ENCODE results near the gene CHADL.

The CHADL gene

GRCh38 chr22:41193829-41194228 lies 46.9 kb downstream of the CHADL start:
- no peak for TF ChIP-seq CTCF (IDR thresholded peaks at IDR 0.05; ENCODE audit: low read depth, low read length, poor library complexity, severe bottlenecking)
- no peak for TF ChIP-seq EZH2phosphoT487 (IDR thresholded peaks at IDR 0.05; ENCODE audit: borderline replicate concordance, low read length)
- Histone ChIP-seq H3K27ac (ENCODE audit: low read depth, low read length) (no peak overlapping the region), H4K20me1 (ENCODE audit: control insufficient read depth, insufficient read depth, low read depth, low read length) (no peaks in the 10 kb centered on the region), H3K9me3 (ENCODE audit: control insufficient read depth, insufficient read depth, low read length) (no peaks in the 10 kb centered on the region), H3K27me3 (ENCODE audit: control insufficient read depth, low read length) (peaks cover 8% of the 10 kb centered on the region), H3F3A (ENCODE audit: control insufficient read depth, insufficient read depth) (peaks cover 3% of the 10 kb centered on the region; the same call in 1 of the 2 replicates), H3K4me3 (ENCODE audit: low read length) (no peak overlapping the region), H3K4me1 (ENCODE audit: control insufficient read depth, low read length) (peaks cover 16% of the 10 kb centered on the region), H3K79me2 (ENCODE audit: control insufficient read depth, low read length) (no peaks in the 10 kb centered on the region), H3K4me2 (ENCODE audit: low read length) (no peak overlapping the region), H3K9me2 (replicated peaks; ENCODE audit: control insufficient read depth, low read length) (no peaks in the 10 kb centered on the region), H3K36me3 (ENCODE audit: control insufficient read depth, low read length) (no peaks in the 10 kb centered on the region)

- Histone ChIP-seq H3K4me2 (ENCODE audit: low read length) (no peak overlapping the region), H3K36me3 (ENCODE audit: control insufficient read depth, low read length) (no peaks in the 10 kb centered on the region), H3K27me3 (ENCODE audit: control insufficient read depth, low read length) (no peaks in the 10 kb centered on the region), H3K9me2 (replicated peaks; ENCODE audit: control insufficient read depth, low read length) (no peaks in the 10 kb centered on the region), H3F3A (ENCODE audit: control insufficient read depth, insufficient read depth) (no peaks in the 10 kb centered on the region), H3K4me1 (ENCODE audit: control insufficient read depth, low read length) (no peaks in the 10 kb centered on the region), H3K9me3 (ENCODE audit: control insufficient read depth, insufficient read depth, low read length) (no peaks in the 10 kb centered on the region), H4K20me1 (ENCODE audit: control insufficient read depth, insufficient read depth, low read depth, low read length) (no peaks in the 10 kb centered on the region), H3K27ac (ENCODE audit: low read depth, low read length) (no peak overlapping the region), H3K4me3 (ENCODE audit: low read length) (no peak overlapping the region), H3K79me2 (ENCODE audit: control insufficient read depth, low read length) (no peaks in the 10 kb centered on the region)
- TF ChIP-seq EZH2phosphoT487 (IDR thresholded peaks at IDR 0.05; ENCODE audit: borderline replicate concordance, low read length) (no peak), CTCF (IDR thresholded peaks at IDR 0.05; ENCODE audit: low read depth, low read length, poor library complexity, severe bottlenecking) (no peak)
Observed at GRCh38 chr22:41191467-41191866, 49.3 kb downstream of the CHADL start.

- Histone ChIP-seq H3F3A (ENCODE audit: control insufficient read depth, insufficient read depth) (no peaks in the 10 kb centered on the region), H3K4me2 (ENCODE audit: low read length) (no peak overlapping the region), H3K4me3 (ENCODE audit: low read length) (no peak overlapping the region), H4K20me1 (ENCODE audit: control insufficient read depth, insufficient read depth, low read depth, low read length) (no peaks in the 10 kb centered on the region), H3K27me3 (ENCODE audit: control insufficient read depth, low read length) (no peaks in the 10 kb centered on the region), H3K4me1 (ENCODE audit: control insufficient read depth, low read length) (no peaks in the 10 kb centered on the region), H3K27ac (ENCODE audit: low read depth, low read length) (no peak overlapping the region), H3K9me2 (replicated peaks; ENCODE audit: control insufficient read depth, low read length) (no peaks in the 10 kb centered on the region), H3K79me2 (ENCODE audit: control insufficient read depth, low read length) (no peaks in the 10 kb centered on the region), H3K36me3 (ENCODE audit: control insufficient read depth, low read length) (peaks cover 8% of the 10 kb centered on the region; the same call in 1 of the 2 replicates), H3K9me3 (ENCODE audit: control insufficient read depth, insufficient read depth, low read length) (no peaks in the 10 kb centered on the region)
- TF ChIP-seq EZH2phosphoT487 (IDR thresholded peaks at IDR 0.05; ENCODE audit: borderline replicate concordance, low read length) (no peak), CTCF (IDR thresholded peaks at IDR 0.05; ENCODE audit: low read depth, low read length, poor library complexity, severe bottlenecking) (no peak)
Observed at GRCh38 chr22:41184679-41185078, 56.1 kb downstream of the CHADL start.

All from DOHH2 (cell line).